ENCODE results near the gene SMIM44.

GRCh38 chr19:3501780-3502179 lies 18.5 kb upstream of the SMIM44 start:
- TF ChIP-seq POLR2AphosphoS5 (IDR thresholded peaks at IDR 0.05; ENCODE audit: borderline replicate concordance, low read depth, low read length) (no peak), EZH2 (IDR thresholded peaks at IDR 0.05) (no peak), FOXP2 (optimal IDR thresholded peaks at IDR 0.05; ENCODE audit: control extremely low read depth, extremely low read length, insufficient read depth) (no peak)
